K562 (cell line): Measurements from ENCODE around the gene PLG. TPM values are rescaled to one million over a fixed set of nuclear protein-coding genes. Genes with fewer than 3 reads are reported as not detected.

Source experiments
- ATAC-seq: fragments of 200-7000 bp; cut with Tn5 transposase; 3 replicates; pipeline ENCODE4 v1.9.1; 2020; ENCODE audit warnings: moderate library complexity
- BruUV-seq: library from RNA; stranded (reverse); fragments of 400-500 nt; replicated peaks from 2 replicates; lab custom pipeline; 2021; lab: Mats Ljungman, UMichigan
- CTCF ChIA-PET: fragments of 300-600 bp; formaldehyde crosslinking; extraction: SDS; loops from one replicate; lab custom pipeline; 2021; ENCODE audit warnings: low intra/inter-chr PET ratio; lab: Yijun Ruan, JAX
- POLR2A ChIA-PET: fragments of 300-600, 350-650 bp; sonication (Branson Sonifier 250); formaldehyde crosslinking; extraction: SDS; loops from one replicate; lab custom pipeline; 2021; ENCODE audit warnings: antibody characterized with exemption, inconsistent platforms; lab: Yijun Ruan, JAX
- DNase-seq, 4 experiments: peaks; one replicate each; pipeline versions ENCODE4 v3.0.0 to v3.0.0-alpha.2; 2011 to 2018; ENCODE audit warnings: low spot score in 3 of 4, mixed read lengths in 3 of 4; ENCODE audit errors: extremely low read depth in 1 of 4
- FAIRE-seq: peaks from 2 replicates; lab custom pipeline; 2011; peaks lifted over from hg19 to GRCh38; lab: Jason Lieb, UNC
- H2AFZ ChIP-seq: 2 replicates; pipeline ENCODE4 v1.6.0; 2011; ENCODE audit warnings: low read depth, low read length, control low read depth, inconsistent platforms
- H3K27ac ChIP-seq: fragments of 200-600 bp; 3 replicates; pipeline ENCODE4 v1.8.0; 2011; ENCODE audit warnings: low read depth, mild to moderate bottlenecking, control low read depth, inconsistent platforms, low read length, moderate library complexity, mixed read lengths; ENCODE audit errors: extremely low read depth
- H3K27me3 ChIP-seq, 2 experiments: fragments of 300-600 bp in 1 of 2; 2 replicates in 1 of 2; 3 replicates in 1 of 2; pipeline versions ENCODE4 v1.6.0 to v1.8.0; 2011; ENCODE audit warnings: inconsistent platforms in 2 of 2, low read length in 2 of 2, mild to moderate bottlenecking in 1 of 2, mixed read lengths in 1 of 2, moderate library complexity in 1 of 2; ENCODE audit not compliant: control insufficient read depth in 2 of 2, insufficient read depth in 2 of 2
- H3K36me3 ChIP-seq: fragments of 300-600 bp; 3 replicates; pipeline ENCODE4 v1.8.0; 2011; ENCODE audit warnings: mild to moderate bottlenecking, low read length, inconsistent platforms; ENCODE audit not compliant: control insufficient read depth, insufficient read depth
- H3K4me1 ChIP-seq, 2 experiments: fragments of 200-600 bp in 1 of 2; replicated peaks in 1 of 2; 2 replicates in 1 of 2; 3 replicates in 1 of 2; pipeline versions ENCODE4 v1.5.1 to v1.8.0; 2011; ENCODE audit warnings: inconsistent platforms in 2 of 2, low read length in 2 of 2, mild to moderate bottlenecking in 1 of 2, mixed read lengths in 1 of 2, moderate library complexity in 1 of 2; ENCODE audit not compliant: control insufficient read depth in 2 of 2, insufficient read depth in 2 of 2
- H3K4me2 ChIP-seq: 2 replicates; pipeline ENCODE4 v1.6.1; 2011; ENCODE audit warnings: low read length, control low read depth, inconsistent platforms, mixed read lengths; ENCODE audit not compliant: insufficient read depth
- H3K4me3 ChIP-seq: fragments of 200-600 bp; sonication (generic), shearing (Covaris generic); 2 replicates; pipeline ENCODE4 v1.5.1; 2016; ENCODE audit warnings: control low read depth, inconsistent platforms
- H3K79me2 ChIP-seq: fragments of 200-600 bp; 3 replicates; pipeline ENCODE4 v1.8.0; 2011; ENCODE audit warnings: low read length, inconsistent platforms; ENCODE audit not compliant: control insufficient read depth, insufficient read depth
- H3K9ac ChIP-seq, 2 experiments: 2 replicates each; pipeline versions ENCODE4 v1.6.0 to v1.6.1; 2011; ENCODE audit warnings: low read depth in 2 of 2, low read length in 2 of 2, control low read depth in 1 of 2, inconsistent platforms in 1 of 2, mild to moderate bottlenecking in 1 of 2, mixed read lengths in 1 of 2; ENCODE audit not compliant: insufficient read depth in 1 of 2
- H3K9me1 ChIP-seq: one replicate; pipeline ENCODE4 v1.6.0; 2011; ENCODE audit warnings: inconsistent platforms, mild to moderate bottlenecking, low read length, moderate library complexity; ENCODE audit not compliant: control insufficient read depth, insufficient read depth
- H3K9me3 ChIP-seq: replicated peaks from 2 replicates; pipeline ENCODE4 v1.5.1; 2011; ENCODE audit warnings: low read depth, low read length, inconsistent platforms; ENCODE audit not compliant: control insufficient read depth, insufficient read depth
- H4K20me1 ChIP-seq: replicated peaks from 2 replicates; pipeline ENCODE4 v1.6.1; 2011; ENCODE audit warnings: low read length, inconsistent platforms, mixed read lengths; ENCODE audit not compliant: control insufficient read depth, insufficient read depth
- ASH1L ChIP-seq: fragments of 450-650 bp; IDR thresholded peaks from 2 replicates; pipeline ENCODE4 v1.6.1; 2018; ENCODE audit warnings: borderline replicate concordance, mild to moderate bottlenecking, low read depth; ENCODE audit not compliant: partially characterized antibody
- EP400 ChIP-seq: fragments of 450-650 bp; IDR thresholded peaks from 2 replicates; pipeline ENCODE4 v1.6.1; 2017; ENCODE audit warnings: antibody characterized with exemption, mild to moderate bottlenecking, moderate library complexity
- FOXP1 ChIP-seq: sonication (generic); formaldehyde crosslinking; IDR thresholded peaks from 2 replicates; pipeline ENCODE4 v1.8.0; 2022; ENCODE audit warnings: mild to moderate bottlenecking, missing genetic modification reagents
- GABPB1 ChIP-seq: sonication (generic); formaldehyde crosslinking; IDR thresholded peaks from 2 replicates; pipeline ENCODE4 v1.8.0; 2022; ENCODE audit warnings: mild to moderate bottlenecking, missing genetic modification reagents
- REST ChIP-seq, 2 experiments: fragments of 450-650 bp; formaldehyde crosslinking in 1 of 2; IDR thresholded peaks; 2 replicates each; pipeline versions ENCODE4 v1.4.0 to v1.6.1; 2014 to 2020; ENCODE audit warnings: mild to moderate bottlenecking in 2 of 2, borderline replicate concordance in 1 of 2, low read depth in 1 of 2
- ZKSCAN3 ChIP-seq: fragments of 250-450 bp; sonication (Bioruptor Pico); IDR thresholded peaks from 2 replicates; pipeline ENCODE4 v1.4.0; 2020
- WGBS: fragments of 100-300 bp; shearing (Covaris generic); methylation state at CpG from one replicate; pipeline ENCODE4 v1.1.6; 2016; ENCODE audit warnings: low coverage, mixed read lengths; ENCODE audit not compliant: insufficient coverage; ENCODE audit errors: missing lambda C conversion rate; 5-methylcytosine and 5-hydroxymethylcytosine counted together
- in situ Hi-C: fragments of 300-500 bp; cut with MboI; formaldehyde crosslinking; loops from 4 replicates; pipeline ENCODE4 v1.15.0; 2018; ENCODE audit warnings: inconsistent platforms, mixed read lengths
- intact Hi-C: fragments of 100-400 bp; cut with micrococcal nuclease; formaldehyde crosslinking; loops from 2 replicates; pipeline ENCODE4 v1.14.2; 2022
- polyA plus RNA-seq, 8 experiments: library from polyadenylated mRNA; depleted of rRNA in 4 of 8; stranded (reverse) in 5 of 8; unstranded in 3 of 8; fragments of >200 nt; fragmentation: Nextera tagmentation in 2 of 8; fragmentation: Illumina TruSeq in 1 of 8; extraction: Ambion mirVana in 2 of 8; extraction: Trizol in 1 of 8; gene quantifications; 2 replicates each; pipeline versions ENCODE4 v1.2.1 to v1.2.3, GENCODE V29; 2011 to 2014; ENCODE audit warnings: inconsistent platforms in 1 of 8, missing spikeins in 1 of 8
- total RNA-seq, 7 experiments: library from RNA; depleted of rRNA in 6 of 7; stranded (reverse); fragments of >200 nt in 6 of 7; fragmentation: Illumina TruSeq in 2 of 7; extraction: Trizol in 2 of 7; gene quantifications; 2 replicates each; pipeline versions ENCODE4 v1.2.1 to v1.2.3, GENCODE V29; 2011 to 2021; ENCODE audit warnings: low replicate concordance in 1 of 7

The PLG gene
- total and polyA plus RNA-seq, 9 of the 15 experiments (the other 6 are each of a cell fraction or from before 2014, with no cell fraction given), result 0.64 TPM; not detected in 8

GRCh38 chr6:160661216-160661615 lies 40.8 kb upstream of the PLG start:
- intact Hi-C loops, result no loop called here
- Histone ChIP-seq H3K4me2 (no peak overlapping the region), H4K20me1 (no peaks in the 10 kb centered on the region), H3K27me3 (no peaks in the 10 kb centered on the region), H3K9me3 (no peaks in the 10 kb centered on the region), H2AFZ (no peak overlapping the region), H3K4me1 (no peaks in the 10 kb centered on the region), H3K79me2 (no peaks in the 10 kb centered on the region), H3K4me3 (no peak overlapping the region), H3K36me3 (no peaks in the 10 kb centered on the region), H3K9ac (no peak overlapping the region), H3K9me1 (peaks cover 2% of the 10 kb centered on the region), H3K27ac (no peak overlapping the region)
- 4% methylated on average over 3 of the region's 3 CpGs for WGBS
- no TSS peak for BruUV-seq
- no peak for DNase-seq
- no peak for TF ChIP-seq ASH1L
- no peak for TF ChIP-seq ZKSCAN3 (CRISPR knock-in tag)
- TF ChIP-seq EP400, result no peak
- TF ChIP-seq GABPB1 (CRISPR knock-in tag), result no peak
- no peak for FAIRE-seq
- POLR2A ChIA-PET, result no interaction called here
- ATAC-seq, result no peak
- CTCF ChIA-PET, result no interaction called here
- in situ Hi-C loops, result no loop called here

GRCh38 chr6:160662429-160662828 lies 39.6 kb upstream of the PLG start:
- Histone ChIP-seq H3K9me1 (peaks cover 2% of the 10 kb centered on the region), H3K9me3 (no peaks in the 10 kb centered on the region), H4K20me1 (no peaks in the 10 kb centered on the region), H3K27ac (no peak overlapping the region), H3K79me2 (no peaks in the 10 kb centered on the region), H3K4me1 (no peaks in the 10 kb centered on the region), H3K36me3 (no peaks in the 10 kb centered on the region), H2AFZ (no peak overlapping the region), H3K4me2 (no peak overlapping the region), H3K27me3 (0 out of 5 replicates have a peak, but pooled peaks cover 0 to 3% of the 10 kb centered on the region in 2 experiments), H3K4me3 (no peak overlapping the region), H3K9ac (no peak overlapping the region)
- no peak for DNase-seq
- ATAC-seq, result no peak
- ChIA-PET POLR2A (no interaction called here), CTCF (no interaction called here)
- in situ Hi-C loops, result no loop called here
- no TSS peak for BruUV-seq
- 0% methylated on average over 3 of the region's 3 CpGs for WGBS
- FAIRE-seq, result no peak
- TF ChIP-seq REST (IDR thresholded peaks at IDR 0.05; ENCODE audit: borderline replicate concordance) (no peak), REST (CRISPR knock-in tag; IDR thresholded peaks at IDR 0.05; ENCODE audit: low read depth) (no peak), FOXP1 (CRISPR knock-in tag) (no peak)
- TF ChIP-seq, all 486 proteins: peak for 0
- intact Hi-C loops, result no loop called here
